GM19438 (cell line): ENCODE results near the gene ELMO2.

Experiments used
- ATAC-seq: cut with Tn5 transposase; IDR thresholded peaks from one replicate; pipeline ENCODE4 v1.9.1; 2021; ENCODE audit warnings: low read depth; ENCODE audit not compliant: unreplicated experiment

Gene ELMO2

GRCh38 chr20:46334303-46334904, 72.0 kb downstream of the ELMO2 start:
- ATAC-seq: no peak

DNA sequence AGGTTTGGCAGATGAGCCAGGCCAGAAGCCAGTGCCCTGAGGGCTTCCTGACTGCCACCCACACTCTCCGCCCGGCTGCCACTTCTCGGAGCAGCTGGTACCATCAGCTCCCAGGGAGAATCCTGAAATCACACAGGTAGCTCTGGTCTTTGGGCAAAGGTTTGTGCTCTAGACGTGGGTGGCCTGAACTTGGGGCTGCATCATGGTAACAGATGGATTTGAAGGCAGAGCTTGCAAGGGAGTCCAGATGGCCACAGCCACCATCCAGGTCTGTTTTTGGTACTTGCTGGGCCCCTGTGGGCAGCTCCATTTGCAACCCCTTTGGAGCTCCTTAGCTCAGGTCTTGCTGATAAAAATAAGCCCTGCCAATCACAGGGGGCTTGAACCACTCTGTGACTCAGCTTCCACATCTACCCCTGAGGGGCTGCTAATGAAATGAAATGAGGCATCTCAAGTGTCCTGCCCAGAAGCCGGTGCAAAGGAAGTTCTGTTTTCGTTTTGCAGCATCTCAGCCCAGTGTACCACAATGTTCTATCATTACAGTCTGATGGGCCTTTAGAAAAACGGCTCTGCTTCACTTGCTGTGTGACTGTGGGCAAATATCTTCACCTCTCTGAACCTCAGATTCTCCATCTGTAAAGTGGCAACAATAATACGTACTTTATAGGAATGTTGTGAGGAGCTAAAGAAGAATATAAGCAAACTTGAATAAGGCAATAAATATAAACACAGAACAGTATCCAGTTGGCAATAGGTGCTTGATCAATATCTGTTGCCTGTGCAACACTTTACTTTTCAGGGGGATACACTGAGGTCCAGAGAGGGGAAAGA, 73.0 kb downstream of the ELMO2 start:
- no peak for ATAC-seq

- ATAC-seq: no peak
Observed at GRCh38 chr20:46332373-46333160, 73.8 kb downstream of the ELMO2 start.

DNA sequence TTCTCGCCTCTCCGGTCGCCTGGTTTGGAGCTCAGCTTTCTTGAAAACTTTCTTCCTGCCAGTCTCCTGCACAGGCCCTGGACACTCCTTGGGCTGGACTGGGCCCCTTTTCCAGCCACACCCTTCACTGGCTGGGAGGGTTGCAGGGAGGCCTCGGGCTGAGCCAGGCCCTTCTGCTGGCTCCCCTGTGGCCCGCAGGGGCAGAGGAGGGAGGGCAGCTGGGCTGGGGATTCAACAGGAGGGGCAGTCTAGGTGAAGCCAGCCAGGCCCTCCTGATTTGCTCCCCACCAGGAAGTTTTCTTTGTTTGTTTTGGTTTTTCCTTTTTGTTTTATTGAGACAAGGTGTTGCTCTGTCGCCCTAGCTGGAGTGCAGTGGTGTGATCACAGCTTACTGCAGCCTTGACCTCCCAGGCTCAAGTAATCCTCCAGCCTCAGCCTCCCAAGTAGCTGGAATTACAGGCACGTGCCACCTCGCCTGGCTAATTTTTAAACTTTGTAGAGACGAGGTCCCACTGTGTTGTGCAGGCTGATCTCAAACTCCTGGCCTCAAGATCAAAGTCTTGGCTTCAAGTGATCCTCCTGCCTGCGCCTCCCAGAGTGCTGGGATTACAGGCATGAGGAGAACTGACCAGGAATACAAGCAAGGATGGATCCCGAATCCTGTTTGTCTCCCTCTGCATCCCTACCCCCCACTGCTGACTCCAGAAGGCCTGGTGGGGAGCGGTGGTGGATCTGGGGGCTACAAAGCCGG, 74.6 kb downstream of the ELMO2 start:
- ATAC-seq: no peak

GRCh38 chr20:46330831-46331371, 75.5 kb downstream of the ELMO2 start:
- no peak for ATAC-seq

- no peak for ATAC-seq
Observed at GRCh38 chr20:46330072-46330763, 76.2 kb downstream of the ELMO2 start.

GRCh38 chr20:46328200-46328882, 78.1 kb downstream of the ELMO2 start:
- ATAC-seq: no peak

- ATAC-seq: no peak
Observed at GRCh38 chr20:46327557-46327956, 78.9 kb downstream of the ELMO2 start.

DNA sequence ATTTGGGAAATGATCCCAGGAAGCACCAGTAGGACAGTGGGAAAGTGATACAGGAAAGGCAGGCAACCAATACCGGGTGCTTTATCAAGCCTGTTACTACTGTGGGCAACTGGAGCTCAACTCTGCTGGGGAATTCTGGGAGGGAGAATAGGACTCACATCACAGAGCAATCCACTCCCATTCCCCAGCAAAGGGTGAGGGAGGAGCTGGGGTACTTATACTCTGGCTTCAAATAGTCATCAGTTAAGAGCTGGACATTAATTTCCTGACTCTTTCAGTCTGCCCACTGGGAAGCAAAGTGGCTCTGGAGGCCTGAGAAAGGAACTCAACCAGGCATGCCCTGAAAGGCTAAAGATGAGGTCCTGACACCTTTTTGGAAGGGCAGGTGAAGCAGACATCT, 80.6 kb downstream of the ELMO2 start:
- no peak for ATAC-seq

GRCh38 chr20:46324960-46325703, 81.3 kb downstream of the ELMO2 start:
- no peak for ATAC-seq

- ATAC-seq: no peak
Observed at GRCh38 chr20:46324379-46324778, 82.0 kb downstream of the ELMO2 start.

DNA sequence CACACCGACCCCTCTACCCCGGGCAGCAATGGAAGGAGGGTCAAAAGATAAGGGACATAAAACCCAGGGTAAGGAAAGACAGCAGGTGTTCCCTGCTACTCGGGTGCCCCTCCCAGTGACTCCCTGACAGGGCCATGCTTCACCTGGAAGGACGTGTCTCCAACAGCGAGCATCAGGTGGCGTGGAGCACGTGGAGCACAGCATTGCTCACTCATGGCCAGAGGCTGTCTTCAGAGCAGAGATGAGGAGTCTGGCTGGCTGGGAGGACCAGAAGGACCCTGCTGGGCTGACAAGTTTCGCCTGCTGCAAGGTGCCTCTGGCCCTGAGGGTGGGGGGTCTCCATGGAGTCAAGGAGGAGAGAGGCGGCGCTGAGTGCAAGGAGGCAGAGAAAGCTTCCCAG, 82.9 kb downstream of the ELMO2 start:
- ATAC-seq: no peak

DNA sequence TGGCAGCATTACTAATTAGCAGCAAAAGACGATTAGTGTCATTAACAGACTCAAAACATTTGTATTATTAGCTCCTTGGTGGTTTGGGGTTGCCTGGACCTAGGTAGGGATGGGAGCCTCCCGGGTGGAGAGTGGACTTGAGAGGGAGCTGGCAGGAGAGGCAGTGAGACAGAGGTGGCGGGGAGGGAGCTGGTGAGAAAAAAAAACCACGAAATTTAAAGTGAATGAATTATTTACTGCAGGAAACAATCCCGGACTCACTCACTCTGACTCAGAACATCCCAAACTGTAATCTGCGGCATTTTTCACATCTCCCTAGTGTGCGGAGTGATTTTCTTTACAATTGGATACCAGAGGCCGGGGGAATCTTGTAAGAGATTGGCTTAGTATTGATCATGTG, 83.8 kb downstream of the ELMO2 start:
- ATAC-seq: no peak

DNA sequence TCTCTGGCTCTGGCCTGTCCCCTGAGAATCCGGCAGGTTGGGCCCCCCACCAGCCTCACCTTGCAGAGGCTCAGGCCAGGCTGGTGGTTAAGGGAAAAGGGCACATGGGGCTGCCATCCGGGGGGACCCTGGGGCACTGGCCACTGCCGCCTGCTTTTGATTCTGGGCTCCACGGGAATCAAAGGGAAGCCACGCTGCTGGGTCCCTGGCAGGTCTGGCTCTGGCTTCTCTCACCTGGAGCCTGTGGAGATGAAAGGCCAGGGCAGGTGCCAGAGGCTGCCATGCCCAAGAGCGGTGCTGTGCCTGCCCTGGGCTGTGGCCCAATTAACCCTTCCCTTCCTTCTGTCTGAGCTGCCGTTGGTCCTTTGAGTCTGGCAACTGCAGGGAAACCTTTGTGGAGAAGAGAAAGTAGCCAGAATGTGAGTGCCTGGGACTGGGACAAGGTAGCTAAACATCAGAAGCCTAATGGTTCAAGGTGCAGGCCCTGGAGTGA, 88.7 kb downstream of the ELMO2 start:
- no peak for ATAC-seq

GRCh38 chr20:46316984-46317684, 89.3 kb downstream of the ELMO2 start:
- no peak for ATAC-seq
